ENCODE data around the gene PRRC2B.

GRCh38 chr9:131485206-131485605, 91.3 kb downstream of the PRRC2B start:
- TF ChIP-seq, protein P1, sequence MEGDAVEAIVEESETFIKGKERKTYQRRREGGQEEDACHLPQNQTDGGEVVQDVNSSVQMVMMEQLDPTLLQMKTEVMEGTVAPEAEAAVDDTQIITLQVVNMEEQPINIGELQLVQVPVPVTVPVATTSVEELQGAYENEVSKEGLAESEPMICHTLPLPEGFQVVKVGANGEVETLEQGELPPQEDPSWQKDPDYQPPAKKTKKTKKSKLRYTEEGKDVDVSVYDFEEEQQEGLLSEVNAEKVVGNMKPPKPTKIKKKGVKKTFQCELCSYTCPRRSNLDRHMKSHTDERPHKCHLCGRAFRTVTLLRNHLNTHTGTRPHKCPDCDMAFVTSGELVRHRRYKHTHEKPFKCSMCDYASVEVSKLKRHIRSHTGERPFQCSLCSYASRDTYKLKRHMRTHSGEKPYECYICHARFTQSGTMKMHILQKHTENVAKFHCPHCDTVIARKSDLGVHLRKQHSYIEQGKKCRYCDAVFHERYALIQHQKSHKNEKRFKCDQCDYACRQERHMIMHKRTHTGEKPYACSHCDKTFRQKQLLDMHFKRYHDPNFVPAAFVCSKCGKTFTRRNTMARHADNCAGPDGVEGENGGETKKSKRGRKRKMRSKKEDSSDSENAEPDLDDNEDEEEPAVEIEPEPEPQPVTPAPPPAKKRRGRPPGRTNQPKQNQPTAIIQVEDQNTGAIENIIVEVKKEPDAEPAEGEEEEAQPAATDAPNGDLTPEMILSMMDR (IDR thresholded peaks at IDR 0.05), result no peak
- TF ChIP-seq POLR2A (IDR thresholded peaks at IDR 0.05) (no peak), POLR2AphosphoS5 (IDR thresholded peaks at IDR 0.05) (no peak)
